HepG2 (cell line): ENCODE data around the gene RUNDC1. TPM values are rescaled to one million over a fixed set of nuclear protein-coding genes. Genes with fewer than 3 reads are reported as not detected.

ENCODE experiments used
- ARNT ChIP-seq: fragments of 450-650 bp; IDR thresholded peaks from 2 replicates; pipeline ENCODE4 v1.6.1; 2017
- CAMTA2 ChIP-seq: sonication (generic); formaldehyde crosslinking; IDR thresholded peaks from 2 replicates; pipeline ENCODE4 v1.4.0; 2020; ENCODE audit warnings: mild to moderate bottlenecking, missing genetic modification reagents, borderline replicate concordance
- CREM ChIP-seq, 2 experiments: sonication (generic) in 1 of 2; formaldehyde crosslinking in 1 of 2; IDR thresholded peaks; 2 replicates each; pipeline versions ENCODE4 v1.4.0 to v1.6.1; 2016 to 2020; ENCODE audit warnings: antibody characterized with exemption in 1 of 2, mild to moderate bottlenecking in 1 of 2, missing genetic modification reagents in 1 of 2
- FOXO1 ChIP-seq: sonication (generic); formaldehyde crosslinking; IDR thresholded peaks from 2 replicates; pipeline ENCODE4 v1.4.0; 2020; ENCODE audit warnings: missing genetic modification reagents
- GFI1 ChIP-seq: sonication (generic); formaldehyde crosslinking; IDR thresholded peaks from 2 replicates; pipeline ENCODE4 v1.5.0; 2020; ENCODE audit warnings: missing genetic modification reagents, mild to moderate bottlenecking, borderline replicate concordance
- HHEX ChIP-seq: IDR thresholded peaks from 2 replicates; pipeline ENCODE4 v1.6.1; 2016; ENCODE audit warnings: control low read depth
- MAF1 ChIP-seq: sonication (generic); formaldehyde crosslinking; IDR thresholded peaks from 2 replicates; pipeline ENCODE4 v1.5.0; 2020; ENCODE audit warnings: missing genetic modification reagents, borderline replicate concordance
- PHF21A ChIP-seq: sonication (generic); formaldehyde crosslinking; IDR thresholded peaks from 2 replicates; pipeline ENCODE4 v1.5.0; 2020; ENCODE audit warnings: mild to moderate bottlenecking, missing genetic modification reagents
- SAP130 ChIP-seq: IDR thresholded peaks from 2 replicates; pipeline ENCODE4 v1.6.1; 2016; ENCODE audit warnings: low read depth
- SIN3A ChIP-seq: IDR thresholded peaks from 2 replicates; pipeline ENCODE4 v1.6.1; 2011; ENCODE audit warnings: low read depth, mild to moderate bottlenecking, control low read depth, low read length, borderline replicate concordance
- SIX1 ChIP-seq: sonication (generic); formaldehyde crosslinking; IDR thresholded peaks from 2 replicates; pipeline ENCODE4 v1.4.0; 2020; ENCODE audit warnings: missing genetic modification reagents, borderline replicate concordance
- TEAD3 ChIP-seq: optimal IDR thresholded peaks from 2 replicates; pipeline ENCODE3; 2016; ENCODE audit warnings: borderline replicate concordance
- ZBTB3 ChIP-seq: sonication (generic); formaldehyde crosslinking; IDR thresholded peaks from 2 replicates; pipeline ENCODE4 v1.4.0; 2020; ENCODE audit warnings: low read depth, mild to moderate bottlenecking, moderate library complexity, missing genetic modification reagents, borderline replicate concordance
- ZNF451 ChIP-seq: sonication (generic); formaldehyde crosslinking; IDR thresholded peaks from 2 replicates; pipeline ENCODE4 v1.5.0; 2020; ENCODE audit warnings: mild to moderate bottlenecking, missing genetic modification reagents
- ZNF484 ChIP-seq: sonication (generic); formaldehyde crosslinking; IDR thresholded peaks from 2 replicates; pipeline ENCODE4 v1.5.1; 2020; ENCODE audit warnings: mild to moderate bottlenecking, low read depth, missing genetic modification reagents, borderline replicate concordance
- ZNF570 ChIP-seq: sonication (generic); formaldehyde crosslinking; IDR thresholded peaks from 2 replicates; pipeline ENCODE4 v1.4.0; 2020; ENCODE audit warnings: mild to moderate bottlenecking, missing genetic modification reagents, borderline replicate concordance
- ZNF674 ChIP-seq: sonication (generic); formaldehyde crosslinking; IDR thresholded peaks from 2 replicates; pipeline ENCODE4 v1.5.0; 2020; ENCODE audit warnings: low read depth, mild to moderate bottlenecking, missing genetic modification reagents
- polyA plus RNA-seq, 8 experiments: library from polyadenylated mRNA; depleted of rRNA in 3 of 8; stranded (reverse) in 7 of 8; unstranded in 1 of 8; fragments of >200 nt; fragmentation: Illumina TruSeq in 4 of 8; extraction: Trizol in 4 of 8; gene quantifications; 2 replicates each; pipeline versions ENCODE4 v1.2.1 to v1.2.3, GENCODE V29; 2011 to 2016; ENCODE audit warnings: low read depth in 4 of 8, missing spikeins in 1 of 8, mixed read lengths in 1 of 8; ENCODE audit not compliant: insufficient read depth in 1 of 8
- total RNA-seq, 5 experiments: library from RNA; depleted of rRNA; stranded (reverse); fragments of >200 nt; fragmentation: Illumina TruSeq; extraction: Trizol; gene quantifications; 2 replicates each; pipeline ENCODE4 v1.2.3, GENCODE V29; 2016; ENCODE audit warnings: low read depth in 1 of 5
- TF ChIP-seq, protein P1 (sequence below): sonication (generic); formaldehyde crosslinking; IDR thresholded peaks from 2 replicates; pipeline ENCODE4 v1.4.0; 2020; ENCODE audit warnings: missing genetic modification reagents
- TF ChIP-seq, protein P2 (sequence below): sonication (generic); formaldehyde crosslinking; IDR thresholded peaks from 2 replicates; pipeline ENCODE4 v1.5.0; 2020; ENCODE audit warnings: mild to moderate bottlenecking, missing genetic modification reagents
- TF ChIP-seq, protein P3 (sequence below): sonication (generic); formaldehyde crosslinking; IDR thresholded peaks from 2 replicates; pipeline ENCODE4 v1.8.1; 2023; ENCODE audit warnings: mild to moderate bottlenecking, moderate library complexity, missing genetic modification reagents

Gene RUNDC1
- total and polyA plus RNA-seq, 2 of the 13 experiments (the other 11 are each of a cell fraction or from before 2014, with no cell fraction given) = 10.3 to 11.4 TPM

DNA sequence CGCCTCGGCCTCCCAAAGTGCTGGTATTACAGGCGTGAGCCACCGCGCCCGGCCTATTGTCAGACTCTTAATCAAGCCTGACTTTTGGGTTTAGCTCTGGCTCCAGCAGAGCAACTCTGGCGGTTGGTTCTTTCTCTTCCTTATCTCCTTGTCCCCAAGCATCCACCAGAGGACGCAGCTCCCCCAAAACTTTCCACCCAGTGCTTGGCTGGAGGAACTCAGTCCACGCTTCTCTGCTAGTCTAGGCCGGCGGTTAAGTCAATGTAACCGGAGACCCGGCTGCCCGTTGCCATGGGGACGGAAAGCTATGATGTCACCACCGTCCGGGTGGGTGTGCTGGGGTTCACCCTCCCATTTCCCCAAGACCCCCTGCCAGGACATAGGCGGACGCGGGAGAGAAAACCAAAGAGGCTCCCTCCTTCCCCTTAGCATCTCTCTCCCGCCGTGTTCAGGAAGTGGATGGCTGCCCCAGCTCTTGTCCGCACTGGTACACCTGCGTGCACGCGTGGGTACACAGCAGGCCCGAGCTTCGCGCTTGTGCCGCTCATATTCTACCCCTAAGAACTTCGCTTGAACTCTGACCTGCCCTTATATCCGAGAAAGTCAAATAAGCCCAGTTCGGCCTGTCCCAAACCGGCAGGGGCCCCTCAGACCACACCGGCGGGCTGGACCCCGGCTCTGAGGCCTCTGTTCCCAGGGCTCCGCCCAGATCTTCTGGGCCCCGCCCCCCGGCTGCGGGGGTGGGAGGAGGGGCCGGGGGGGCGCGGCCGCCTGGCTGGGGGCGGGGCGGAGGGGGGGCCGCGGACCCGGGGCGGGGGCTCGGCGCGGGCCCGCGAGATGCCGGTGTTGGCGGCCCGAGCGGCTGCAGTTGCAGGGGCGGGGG is 44.3 kb downstream of the RUNDC1 start, which contains the start of gene RND2 (continued):
- TF ChIP-seq, protein P1, sequence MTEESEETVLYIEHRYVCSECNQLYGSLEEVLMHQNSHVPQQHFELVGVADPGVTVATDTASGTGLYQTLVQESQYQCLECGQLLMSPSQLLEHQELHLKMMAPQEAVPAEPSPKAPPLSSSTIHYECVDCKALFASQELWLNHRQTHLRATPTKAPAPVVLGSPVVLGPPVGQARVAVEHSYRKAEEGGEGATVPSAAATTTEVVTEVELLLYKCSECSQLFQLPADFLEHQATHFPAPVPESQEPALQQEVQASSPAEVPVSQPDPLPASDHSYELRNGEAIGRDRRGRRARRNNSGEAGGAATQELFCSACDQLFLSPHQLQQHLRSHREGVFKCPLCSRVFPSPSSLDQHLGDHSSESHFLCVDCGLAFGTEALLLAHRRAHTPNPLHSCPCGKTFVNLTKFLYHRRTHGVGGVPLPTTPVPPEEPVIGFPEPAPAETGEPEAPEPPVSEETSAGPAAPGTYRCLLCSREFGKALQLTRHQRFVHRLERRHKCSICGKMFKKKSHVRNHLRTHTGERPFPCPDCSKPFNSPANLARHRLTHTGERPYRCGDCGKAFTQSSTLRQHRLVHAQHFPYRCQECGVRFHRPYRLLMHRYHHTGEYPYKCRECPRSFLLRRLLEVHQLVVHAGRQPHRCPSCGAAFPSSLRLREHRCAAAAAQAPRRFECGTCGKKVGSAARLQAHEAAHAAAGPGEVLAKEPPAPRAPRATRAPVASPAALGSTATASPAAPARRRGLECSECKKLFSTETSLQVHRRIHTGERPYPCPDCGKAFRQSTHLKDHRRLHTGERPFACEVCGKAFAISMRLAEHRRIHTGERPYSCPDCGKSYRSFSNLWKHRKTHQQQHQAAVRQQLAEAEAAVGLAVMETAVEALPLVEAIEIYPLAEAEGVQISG (CRISPR knock-in tag) = peak; percentile 35; the same call in 1 of the 2 replicates
- peak; percentile 37; the same call in 1 of the 2 replicates for TF ChIP-seq FOXO1 (CRISPR knock-in tag)
- no peak for TF ChIP-seq ZBTB3 (CRISPR knock-in tag)
- TF ChIP-seq SIX1 (CRISPR knock-in tag) = 0 out of 2 replicates have a peak, but pooled peaks have one; percentile 35
- TF ChIP-seq ZNF484 (CRISPR knock-in tag) = no peak
- peak; percentile 92; the same call in 1 of the 2 replicates for TF ChIP-seq SIN3A
- TF ChIP-seq ZNF570 (CRISPR knock-in tag) = no peak
- peak; percentile 58; the same call in 1 of the 2 replicates for TF ChIP-seq CREM (IDR thresholded peaks at IDR 0.05)
- no peak for TF ChIP-seq CREM (CRISPR knock-in tag; IDR thresholded peaks at IDR 0.05)
- TF ChIP-seq SAP130 (CRISPR knock-in tag) = peak; percentile 95
- no peak for TF ChIP-seq CAMTA2 (CRISPR knock-in tag)
- no peak for TF ChIP-seq MAF1 (CRISPR knock-in tag)
- TF ChIP-seq, protein P2, sequence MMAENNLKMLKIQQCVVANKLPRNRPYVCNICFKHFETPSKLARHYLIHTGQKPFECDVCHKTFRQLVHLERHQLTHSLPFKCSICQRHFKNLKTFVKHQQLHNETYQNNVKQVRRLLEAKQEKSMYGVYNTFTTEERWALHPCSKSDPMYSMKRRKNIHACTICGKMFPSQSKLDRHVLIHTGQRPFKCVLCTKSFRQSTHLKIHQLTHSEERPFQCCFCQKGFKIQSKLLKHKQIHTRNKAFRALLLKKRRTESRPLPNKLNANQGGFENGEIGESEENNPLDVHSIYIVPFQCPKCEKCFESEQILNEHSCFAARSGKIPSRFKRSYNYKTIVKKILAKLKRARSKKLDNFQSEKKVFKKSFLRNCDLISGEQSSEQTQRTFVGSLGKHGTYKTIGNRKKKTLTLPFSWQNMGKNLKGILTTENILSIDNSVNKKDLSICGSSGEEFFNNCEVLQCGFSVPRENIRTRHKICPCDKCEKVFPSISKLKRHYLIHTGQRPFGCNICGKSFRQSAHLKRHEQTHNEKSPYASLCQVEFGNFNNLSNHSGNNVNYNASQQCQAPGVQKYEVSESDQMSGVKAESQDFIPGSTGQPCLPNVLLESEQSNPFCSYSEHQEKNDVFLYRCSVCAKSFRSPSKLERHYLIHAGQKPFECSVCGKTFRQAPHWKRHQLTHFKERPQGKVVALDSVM (CRISPR knock-in tag) = 0 out of 2 replicates have a peak, but pooled peaks have one; percentile 10
- peak; percentile 47 for TF ChIP-seq TEAD3
- no peak for TF ChIP-seq ARNT
- 0 out of 2 replicates have a peak, but pooled peaks have one; percentile 16 for TF ChIP-seq ZNF451 (CRISPR knock-in tag)
- TF ChIP-seq PHF21A (CRISPR knock-in tag) = 0 out of 2 replicates have a peak, but pooled peaks have one; percentile 25
- TF ChIP-seq ZNF674 (CRISPR knock-in tag) = no peak
- TF ChIP-seq GFI1 (CRISPR knock-in tag) = 0 out of 2 replicates have a peak, but pooled peaks have one; percentile 50
- TF ChIP-seq, protein P3, sequence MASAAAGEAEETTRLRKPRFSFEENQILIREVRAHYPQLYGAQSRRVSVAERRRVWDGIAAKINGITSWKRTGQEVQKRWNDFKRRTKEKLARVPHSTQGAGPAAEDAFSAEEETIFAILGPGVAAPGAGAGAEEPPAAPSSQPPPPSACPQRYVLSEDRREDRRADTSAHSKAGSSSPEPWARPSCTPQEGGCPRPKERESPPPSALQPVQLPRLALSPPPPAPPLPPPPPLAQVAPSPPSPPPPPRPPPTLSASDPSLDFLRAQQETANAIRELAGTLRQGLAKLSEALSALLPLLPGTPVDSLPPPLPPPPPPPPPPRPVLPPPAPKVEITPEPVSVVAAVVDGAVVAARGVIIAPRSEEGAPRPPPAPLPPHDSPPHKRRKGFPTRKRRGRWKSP = no peak
- no peak for TF ChIP-seq HHEX (CRISPR knock-in tag)
